ENCODE measurements around the gene RPL29. TPM values are rescaled to one million over a fixed set of nuclear protein-coding genes. Genes with fewer than 3 reads are reported as not detected.

Gene RPL29
- total and polyA plus RNA-seq, 2 of the 8 experiments (the other 6 are each of a cell fraction or from before 2014, with no cell fraction given): 1,467 to 2,660 TPM

- TF ChIP-seq ATF3 (IDR thresholded peaks at IDR 0.05; ENCODE audit: insufficient read depth, low read depth, low read length): no peak
- TF ChIP-seq CHD2 (IDR thresholded peaks at IDR 0.05; ENCODE audit: low read length): no peak
- TF ChIP-seq SIX5 (IDR thresholded peaks at IDR 0.05; ENCODE audit: low read depth, low read length): no peak
Measured at GRCh38 chr3:51964521-51964920, 31.2 kb downstream of the RPL29 start (continued).
